ENCODE results near the gene EVPL.

Gene EVPL

DNA sequence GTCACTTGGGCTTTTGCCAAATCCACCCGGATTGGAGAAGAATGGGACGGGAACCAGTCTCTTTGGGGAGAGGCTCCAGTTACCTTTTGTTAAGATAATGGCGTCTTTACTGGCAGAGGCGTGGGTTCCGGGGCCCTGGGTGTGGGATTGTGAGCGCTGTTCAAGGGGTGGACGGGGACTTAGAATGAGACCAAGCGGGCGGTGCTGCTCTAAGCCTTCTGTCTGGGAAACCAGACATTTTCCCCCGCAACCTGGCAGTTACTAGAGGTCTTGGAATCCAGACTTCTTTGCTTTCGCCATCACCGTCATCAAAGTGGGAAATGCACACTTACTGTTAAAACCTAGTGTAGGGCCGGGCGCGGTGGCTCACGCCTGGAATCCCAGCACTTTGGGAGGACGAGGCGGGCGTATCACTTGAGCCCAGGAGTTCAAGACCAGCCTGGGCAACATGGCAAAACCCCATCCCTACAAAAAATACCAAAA lies 47.4 kb downstream of the EVPL start:
- TF ChIP-seq SIN3A (IDR thresholded peaks at IDR 0.05; ENCODE audit: borderline replicate concordance, insufficient read depth, low read length) (no peak), FOXP2 (optimal IDR thresholded peaks at IDR 0.05; ENCODE audit: borderline replicate concordance, extremely low read depth, extremely low read length, insufficient read depth) (no peak), POLR2AphosphoS5 (IDR thresholded peaks at IDR 0.05; ENCODE audit: low read depth, low read length) (no peak), TAF1 (IDR thresholded peaks at IDR 0.05; ENCODE audit: borderline replicate concordance, insufficient read depth, low read length) (no peak), REST (IDR thresholded peaks at IDR 0.05; ENCODE audit: insufficient read depth in 1 of 2, low read depth in 2 of 2, low read length in 2 of 2) (no peak)

- TF ChIP-seq POLR2AphosphoS5 (IDR thresholded peaks at IDR 0.05; ENCODE audit: low read depth, low read length) (peak; percentile 87), FOXP2 (optimal IDR thresholded peaks at IDR 0.05; ENCODE audit: borderline replicate concordance, extremely low read depth, extremely low read length, insufficient read depth) (peak; percentile 79), SIN3A (IDR thresholded peaks at IDR 0.05; ENCODE audit: borderline replicate concordance, insufficient read depth, low read length) (peak; percentile 60; the same call in 1 of the 2 replicates), REST (IDR thresholded peaks at IDR 0.05; ENCODE audit: insufficient read depth in 1 of 2, low read depth in 2 of 2, low read length in 2 of 2) (no peak; a peak in 1 of 4 replicates), TAF1 (IDR thresholded peaks at IDR 0.05; ENCODE audit: borderline replicate concordance, insufficient read depth, low read length) (peak; percentile 87; the same call in 1 of the 2 replicates)
These were observed 48.0 kb downstream of the EVPL start, which contains the start of the genes ACOX1 and TEN1 for GRCh38 chr17:75978938-75979704. ACOX1 (minus strand) TSS chr17:75979166; CDS start chr17:75979073, 93 bp downstream. TEN1 (plus strand) TSS chr17:75979240; CDS start chr17:75986193, 6,953 bp downstream.

GRCh38 chr17:75976175-75976848 lies 50.8 kb downstream of the EVPL start:
- no peak for TF ChIP-seq SIN3A (IDR thresholded peaks at IDR 0.05; ENCODE audit: borderline replicate concordance, insufficient read depth, low read length)
- TF ChIP-seq TAF1 (IDR thresholded peaks at IDR 0.05; ENCODE audit: borderline replicate concordance, insufficient read depth, low read length): no peak
- TF ChIP-seq FOXP2 (optimal IDR thresholded peaks at IDR 0.05; ENCODE audit: borderline replicate concordance, extremely low read depth, extremely low read length, insufficient read depth): no peak
- no peak for TF ChIP-seq POLR2AphosphoS5 (IDR thresholded peaks at IDR 0.05; ENCODE audit: low read depth, low read length)
- TF ChIP-seq REST (IDR thresholded peaks at IDR 0.05; ENCODE audit: insufficient read depth in 1 of 2, low read depth in 2 of 2, low read length in 2 of 2): no peak

DNA sequence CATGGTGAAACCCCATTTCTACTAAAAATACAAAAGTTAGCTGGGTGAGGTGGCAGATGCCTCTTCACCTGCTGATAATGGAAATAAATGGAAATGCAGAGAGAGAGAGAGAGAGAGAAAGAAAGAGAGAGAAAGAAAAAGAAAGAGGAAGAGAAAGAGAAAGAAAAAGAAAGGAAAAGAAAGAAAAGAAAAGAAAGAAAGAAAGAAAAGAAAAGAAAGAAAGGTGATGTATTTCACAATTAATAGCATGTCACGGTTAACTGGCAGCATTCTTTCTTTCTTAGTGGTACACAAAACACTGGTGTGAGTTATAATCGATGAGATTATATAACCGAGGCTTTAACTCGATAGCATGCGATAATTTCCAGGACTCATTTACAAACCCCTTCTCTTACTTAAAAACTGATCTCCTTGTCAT lies 51.3 kb downstream of the EVPL start:
- TF ChIP-seq SIN3A (IDR thresholded peaks at IDR 0.05; ENCODE audit: borderline replicate concordance, insufficient read depth, low read length) (no peak), TAF1 (IDR thresholded peaks at IDR 0.05; ENCODE audit: borderline replicate concordance, insufficient read depth, low read length) (no peak), REST (IDR thresholded peaks at IDR 0.05; ENCODE audit: insufficient read depth in 1 of 2, low read depth in 2 of 2, low read length in 2 of 2) (no peak), FOXP2 (optimal IDR thresholded peaks at IDR 0.05; ENCODE audit: borderline replicate concordance, extremely low read depth, extremely low read length, insufficient read depth) (no peak), POLR2AphosphoS5 (IDR thresholded peaks at IDR 0.05; ENCODE audit: low read depth, low read length) (no peak)
